ENCODE data around the gene PKD1. TPM values are rescaled to one million over a fixed set of nuclear protein-coding genes. Genes with fewer than 3 reads are reported as not detected.

PKD1 gene
- total and polyA plus RNA-seq, 2 of the 13 experiments (the other 11 are each of a cell fraction or from before 2014, with no cell fraction given) = 22.1 to 23.0 TPM

DNA sequence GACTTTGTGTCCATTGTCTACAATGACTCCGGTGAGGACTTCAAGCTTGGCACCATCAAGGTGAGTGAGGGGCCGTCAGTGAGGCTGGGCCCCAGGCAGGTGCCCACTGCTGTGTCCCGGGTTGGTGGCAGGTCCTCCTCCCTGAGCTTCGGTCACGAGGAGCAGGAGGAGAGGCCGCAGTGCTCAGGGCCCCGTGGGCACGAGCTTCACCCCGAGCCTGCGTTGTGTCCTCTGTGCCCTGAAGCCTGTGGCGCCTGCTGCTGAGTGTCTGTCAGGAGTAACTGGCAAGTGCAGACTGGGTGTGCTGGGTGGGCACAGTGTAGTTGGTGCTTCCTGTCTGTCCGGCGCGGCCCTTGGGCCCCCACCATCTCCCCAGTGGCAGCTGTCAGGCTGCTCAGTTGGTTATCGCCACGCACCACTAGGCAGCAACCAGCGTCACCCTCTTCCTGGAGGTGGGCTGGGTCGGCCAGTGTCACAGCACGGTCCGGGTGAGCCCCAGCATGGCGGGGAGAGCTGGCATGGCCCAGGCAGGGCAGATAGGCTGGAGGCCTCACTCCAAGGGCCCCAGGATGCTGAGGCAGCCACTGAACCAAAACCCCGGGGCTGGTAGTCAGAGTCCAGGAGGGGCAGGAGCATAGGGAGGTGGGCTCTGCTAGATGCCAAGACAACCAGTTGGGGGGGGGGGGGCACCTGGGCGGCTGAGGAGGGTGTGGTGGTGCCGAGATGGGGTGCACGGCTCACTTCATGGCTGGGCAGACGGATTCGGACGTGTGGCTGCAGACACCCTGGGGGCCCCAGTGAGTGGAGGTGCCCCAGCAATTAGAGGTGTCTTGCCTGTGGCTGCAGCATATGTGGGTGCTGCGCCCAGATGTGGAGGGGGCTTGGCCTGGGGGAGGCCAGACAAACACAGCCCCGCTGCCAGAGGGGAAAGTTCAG is 48.6 kb downstream of the PKD1 start:
- intact Hi-C loops (cut with micrococcal nuclease; ENCODE audit: unreplicated experiment) = no loop called here
- Histone ChIP-seq H3K36me3 (replicated peaks in 1 of 2; ENCODE audit: control insufficient read depth in 1 of 2, insufficient read depth in 2 of 2, low read length in 2 of 2) (peaks cover 12 to 22% of the 10 kb centered on the region in 2 experiments; a peak in 3 of 5 replicates), H3K9me3 (ENCODE audit: low read length) (no peaks in the 10 kb centered on the region), H3K4me1 (ENCODE audit: insufficient read depth, low read length) (no peaks in the 10 kb centered on the region), H3K27me3 (ENCODE audit: control insufficient read depth in 1 of 2, insufficient read depth in 2 of 2, low read length in 2 of 2) (no peaks in the 10 kb centered on the region), H3K79me2 (ENCODE audit: insufficient read depth, low read length) (no peaks in the 10 kb centered on the region), H3K27ac (ENCODE audit: extremely low read length, insufficient read depth, low read length) (no peak overlapping the region), H2AFZ (ENCODE audit: low read length) (no peak overlapping the region), H3K4me3 (replicated peaks in 1 of 3; ENCODE audit: insufficient read depth in 1 of 3, low read depth in 2 of 3, low read length in 3 of 3) (no peak overlapping the region), H4K20me1 (ENCODE audit: insufficient read depth, low read length) (no peaks in the 10 kb centered on the region), H3K9ac (ENCODE audit: insufficient read depth, low read depth, low read length) (no peak overlapping the region), H3K4me2 (ENCODE audit: low read depth, low read length) (no peak overlapping the region)
- 96% methylated on average over 17 of the region's 30 CpGs for WGBS (ENCODE audit: low lambda C conversion rate)
- no TSS peak for BruUV-seq (replicated peaks)
- FAIRE-seq (no peak), DNase-seq (ENCODE audit: low spot score) (no peak), ATAC-seq (no peak)
- in situ Hi-C loops (cut with HindIII; ENCODE audit: extremely low pct_ligation_motif_present, low pct_unique_long_range_greater_than_20kb) = loop anchor here (5.0 to 10.0 kb wide), 2 partner anchors 58 to 65 kb away; partner anchors contain the start of gene RAB26
- ChIA-PET CTCF (ENCODE audit: low intra/inter-chr PET ratio, low total read pairs) (no interaction called here), POLR2A (no interaction called here)
- TF ChIP-seq AGO1 (IDR thresholded peaks at IDR 0.05; ENCODE audit: low read depth, low read length, poor library complexity, severe bottlenecking) (peak; percentile 37), ZNF431 (CRISPR knock-in tag; IDR thresholded peaks at IDR 0.05; ENCODE audit: borderline replicate concordance, low read depth) (no peak), MXI1 (IDR thresholded peaks at IDR 0.05; ENCODE audit: borderline replicate concordance, low read depth, low read length) (no peak), EZH2 (conservative IDR thresholded peaks at IDR 0.05; ENCODE audit: low read depth, low read length) (no peak), SMARCE1 (IDR thresholded peaks at IDR 0.05; ENCODE audit: borderline replicate concordance) (no peak), SRSF9 (IDR thresholded peaks at IDR 0.05; ENCODE audit: borderline replicate concordance, insufficient read depth, low read depth, low read length, poor library complexity, severe bottlenecking) (no peak), KLF11 (CRISPR knock-in tag; IDR thresholded peaks at IDR 0.05) (no peak), CHD2 (IDR thresholded peaks at IDR 0.05; ENCODE audit: low read depth, low read length) (no peak), TARDBP (CRISPR knock-in tag; IDR thresholded peaks at IDR 0.05) (no peak), ZNF260 (CRISPR knock-in tag; IDR thresholded peaks at IDR 0.05; ENCODE audit: borderline replicate concordance, low read depth) (no peak), ZNF552 (CRISPR knock-in tag; IDR thresholded peaks at IDR 0.05; ENCODE audit: borderline replicate concordance) (no peak), MEIS2 (CRISPR knock-in tag; IDR thresholded peaks at IDR 0.05) (no peak), POLR2G (IDR thresholded peaks at IDR 0.05; ENCODE audit: low read depth, low read length) (0 out of 2 replicates have a peak, but pooled peaks have one; percentile 4), ZNF75D (CRISPR knock-in tag; IDR thresholded peaks at IDR 0.05; ENCODE audit: borderline replicate concordance) (no peak), DMAP1 (CRISPR knock-in tag; IDR thresholded peaks at IDR 0.05) (no peak), MXD4 (CRISPR knock-in tag; IDR thresholded peaks at IDR 0.05) (no peak), ZNF850 (CRISPR knock-in tag; conservative IDR thresholded peaks at IDR 0.05) (no peak), ISL2 (CRISPR knock-in tag; IDR thresholded peaks at IDR 0.05) (no peak)
- TF ChIP-seq, protein P1, sequence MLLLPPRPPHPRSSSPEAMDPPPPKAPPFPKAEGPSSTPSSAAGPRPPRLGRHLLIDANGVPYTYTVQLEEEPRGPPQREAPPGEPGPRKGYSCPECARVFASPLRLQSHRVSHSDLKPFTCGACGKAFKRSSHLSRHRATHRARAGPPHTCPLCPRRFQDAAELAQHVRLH (CRISPR knock-in tag; IDR thresholded peaks at IDR 0.05; ENCODE audit: borderline replicate concordance, low read depth) = no peak
- TF ChIP-seq, protein P2, sequence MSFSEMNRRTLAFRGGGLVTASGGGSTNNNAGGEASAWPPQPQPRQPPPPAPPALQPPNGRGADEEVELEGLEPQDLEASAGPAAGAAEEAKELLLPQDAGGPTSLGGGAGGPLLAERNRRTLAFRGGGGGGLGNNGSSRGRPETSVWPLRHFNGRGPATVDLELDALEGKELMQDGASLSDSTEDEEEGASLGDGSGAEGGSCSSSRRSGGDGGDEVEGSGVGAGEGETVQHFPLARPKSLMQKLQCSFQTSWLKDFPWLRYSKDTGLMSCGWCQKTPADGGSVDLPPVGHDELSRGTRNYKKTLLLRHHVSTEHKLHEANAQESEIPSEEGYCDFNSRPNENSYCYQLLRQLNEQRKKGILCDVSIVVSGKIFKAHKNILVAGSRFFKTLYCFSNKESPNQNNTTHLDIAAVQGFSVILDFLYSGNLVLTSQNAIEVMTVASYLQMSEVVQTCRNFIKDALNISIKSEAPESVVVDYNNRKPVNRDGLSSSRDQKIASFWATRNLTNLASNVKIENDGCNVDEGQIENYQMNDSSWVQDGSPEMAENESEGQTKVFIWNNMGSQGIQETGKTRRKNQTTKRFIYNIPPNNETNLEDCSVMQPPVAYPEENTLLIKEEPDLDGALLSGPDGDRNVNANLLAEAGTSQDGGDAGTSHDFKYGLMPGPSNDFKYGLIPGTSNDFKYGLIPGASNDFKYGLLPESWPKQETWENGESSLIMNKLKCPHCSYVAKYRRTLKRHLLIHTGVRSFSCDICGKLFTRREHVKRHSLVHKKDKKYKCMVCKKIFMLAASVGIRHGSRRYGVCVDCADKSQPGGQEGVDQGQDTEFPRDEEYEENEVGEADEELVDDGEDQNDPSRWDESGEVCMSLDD (CRISPR knock-in tag; IDR thresholded peaks at IDR 0.05; ENCODE audit: borderline replicate concordance) = no peak
- TF ChIP-seq, protein P3, sequence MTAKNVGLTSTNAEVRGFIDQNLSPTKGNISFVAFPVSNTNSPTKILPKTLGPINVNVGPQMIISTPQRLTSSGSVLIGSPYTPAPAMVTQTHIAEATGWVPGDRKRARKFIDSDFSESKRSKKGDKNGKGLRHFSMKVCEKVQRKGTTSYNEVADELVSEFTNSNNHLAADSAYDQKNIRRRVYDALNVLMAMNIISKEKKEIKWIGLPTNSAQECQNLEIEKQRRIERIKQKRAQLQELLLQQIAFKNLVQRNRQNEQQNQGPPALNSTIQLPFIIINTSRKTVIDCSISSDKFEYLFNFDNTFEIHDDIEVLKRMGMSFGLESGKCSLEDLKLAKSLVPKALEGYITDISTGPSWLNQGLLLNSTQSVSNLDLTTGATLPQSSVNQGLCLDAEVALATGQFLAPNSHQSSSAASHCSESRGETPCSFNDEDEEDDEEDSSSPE (CRISPR knock-in tag; IDR thresholded peaks at IDR 0.05) = no peak
